Measurements from ENCODE around the gene TTC31. TPM values are rescaled to one million over a fixed set of nuclear protein-coding genes. Genes with fewer than 3 reads are reported as not detected.

The TTC31 gene
- total RNA-seq, 1 experiment from 2014 or later = 38.3 TPM

GRCh38 chr2:74441690-74442482 is 41.0 kb upstream of the TTC31 start, which contains the start of gene RTKN (continued):
- TF ChIP-seq E2F1 (CRISPR knock-in tag; IDR thresholded peaks at IDR 0.05) = 0 out of 2 replicates have a peak, but pooled peaks have one; percentile 18
- 0 out of 2 replicates have a peak, but pooled peaks have one; percentile 57 for TF ChIP-seq ARID4B (CRISPR knock-in tag; IDR thresholded peaks at IDR 0.05; ENCODE audit: borderline replicate concordance)
- TF ChIP-seq FOXK1 (CRISPR knock-in tag; IDR thresholded peaks at IDR 0.05) = peak; percentile 69
- TF ChIP-seq E2F5 (CRISPR knock-in tag; IDR thresholded peaks at IDR 0.05) = peak; percentile 90
- TF ChIP-seq ZNF425 (CRISPR knock-in tag; conservative IDR thresholded peaks at IDR 0.05) = no peak
- no peak for TF ChIP-seq NR1H2 (CRISPR knock-in tag; IDR thresholded peaks at IDR 0.05)
- TF ChIP-seq MXD4 (CRISPR knock-in tag; IDR thresholded peaks at IDR 0.05; ENCODE audit: borderline replicate concordance) = no peak
- 0 out of 2 replicates have a peak, but pooled peaks have one; percentile 25 for TF ChIP-seq PRDM15 (CRISPR knock-in tag; IDR thresholded peaks at IDR 0.05)
- 0 out of 2 replicates have a peak, but pooled peaks have one; percentile 29 for TF ChIP-seq SMAD3 (CRISPR knock-in tag; IDR thresholded peaks at IDR 0.05; ENCODE audit: borderline replicate concordance)
- TF ChIP-seq ZMAT4 (CRISPR knock-in tag; IDR thresholded peaks at IDR 0.05) = no peak
- TF ChIP-seq ZNF671 (CRISPR knock-in tag; IDR thresholded peaks at IDR 0.05) = no peak
- TF ChIP-seq ERG (CRISPR knock-in tag; IDR thresholded peaks at IDR 0.05) = no peak
- no peak for TF ChIP-seq ZNF281 (CRISPR knock-in tag; IDR thresholded peaks at IDR 0.05)
- TF ChIP-seq TEAD1 (CRISPR knock-in tag; IDR thresholded peaks at IDR 0.05) = peak; percentile 27
- no peak for TF ChIP-seq ATF2 (CRISPR knock-in tag; IDR thresholded peaks at IDR 0.05; ENCODE audit: borderline replicate concordance, low read depth)
- TF ChIP-seq KAT7 (CRISPR knock-in tag; IDR thresholded peaks at IDR 0.05; ENCODE audit: borderline replicate concordance) = 0 out of 2 replicates have a peak, but pooled peaks have one; percentile 89
